ENCODE results near the gene CARD11. TPM values are rescaled to one million over a fixed set of nuclear protein-coding genes. Genes with fewer than 3 reads are reported as not detected.

The CARD11 gene
- total RNA-seq, 4 donors from 2014 or later: 0.24 to 0.38 (median 0.29) TPM; not detected in 1

GRCh38 chr7:3083350-3083749 lies 39.7 kb upstream of the CARD11 start:
- no peak for DNase-seq (ENCODE audit: low spot score in 2 of 2)
- 51% methylated on average over 4 of the region's 4 CpGs for WGBS
- H3K27ac ChIP-seq: no peak overlapping the region
- peaks cover 21% of the 10 kb centered on the region for H3K27me3 ChIP-seq
- H3K4me1 ChIP-seq: no peaks in the 10 kb centered on the region
- no peaks in the 10 kb centered on the region for H3K36me3 ChIP-seq
- no peak for TF ChIP-seq EP300 (IDR thresholded peaks at IDR 0.05)
- TF ChIP-seq POLR2AphosphoS5 (IDR thresholded peaks at IDR 0.05): no peak
- no peak for TF ChIP-seq CTCF (IDR thresholded peaks at IDR 0.05)
- no peak for TF ChIP-seq POLR2A (IDR thresholded peaks at IDR 0.05)
- no peak overlapping the region for H3K4me3 ChIP-seq
- no peaks in the 10 kb centered on the region for H3K9me3 ChIP-seq

GRCh38 chr7:3082831-3083230 lies 39.2 kb upstream of the CARD11 start:
- Histone ChIP-seq H3K9me3 (no peaks in the 10 kb centered on the region), H3K4me1 (no peaks in the 10 kb centered on the region), H3K4me3 (no peak overlapping the region), H3K27ac (no peak overlapping the region), H3K36me3 (no peaks in the 10 kb centered on the region), H3K27me3 (peaks cover 21% of the 10 kb centered on the region)
- DNase-seq (ENCODE audit: low spot score in 2 of 2): no peak
- 76% methylated on average over 9 of the region's 9 CpGs for WGBS
- TF ChIP-seq POLR2AphosphoS5 (IDR thresholded peaks at IDR 0.05) (no peak), EP300 (IDR thresholded peaks at IDR 0.05) (no peak), POLR2A (IDR thresholded peaks at IDR 0.05) (no peak), CTCF (IDR thresholded peaks at IDR 0.05) (no peak)

DNA sequence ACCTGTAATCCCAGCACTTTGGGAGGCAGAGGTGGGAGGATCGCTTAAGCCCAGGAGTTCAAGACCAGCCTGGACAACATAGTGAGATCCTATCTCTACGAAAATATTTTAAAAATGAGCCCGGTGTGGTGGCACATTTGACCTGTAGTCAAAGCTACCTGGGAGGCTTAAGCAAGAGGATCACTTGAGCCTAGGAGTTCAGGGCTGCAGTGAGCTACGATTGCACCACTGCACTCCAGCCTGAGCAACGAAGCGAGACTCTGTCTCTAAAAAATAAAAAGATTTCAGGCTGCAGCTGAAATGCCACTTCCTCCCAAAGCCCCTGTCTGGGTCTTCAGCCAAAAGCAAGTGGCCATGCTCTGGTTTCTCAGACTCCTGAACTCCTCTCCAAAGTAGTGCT lies 38.7 kb upstream of the CARD11 start:
- no peak overlapping the region for H3K27ac ChIP-seq
- H3K4me3 ChIP-seq: no peak overlapping the region
- peaks cover 21% of the 10 kb centered on the region for H3K27me3 ChIP-seq
- no peaks in the 10 kb centered on the region for H3K36me3 ChIP-seq
- 78% methylated on average over 6 of the region's 6 CpGs for WGBS
- H3K9me3 ChIP-seq: no peaks in the 10 kb centered on the region
- TF ChIP-seq POLR2A (IDR thresholded peaks at IDR 0.05) (no peak), CTCF (IDR thresholded peaks at IDR 0.05) (no peak), EP300 (IDR thresholded peaks at IDR 0.05) (no peak), POLR2AphosphoS5 (IDR thresholded peaks at IDR 0.05) (no peak)
- H3K4me1 ChIP-seq: no peaks in the 10 kb centered on the region
- no peak for DNase-seq (ENCODE audit: low spot score in 2 of 2)

DNA sequence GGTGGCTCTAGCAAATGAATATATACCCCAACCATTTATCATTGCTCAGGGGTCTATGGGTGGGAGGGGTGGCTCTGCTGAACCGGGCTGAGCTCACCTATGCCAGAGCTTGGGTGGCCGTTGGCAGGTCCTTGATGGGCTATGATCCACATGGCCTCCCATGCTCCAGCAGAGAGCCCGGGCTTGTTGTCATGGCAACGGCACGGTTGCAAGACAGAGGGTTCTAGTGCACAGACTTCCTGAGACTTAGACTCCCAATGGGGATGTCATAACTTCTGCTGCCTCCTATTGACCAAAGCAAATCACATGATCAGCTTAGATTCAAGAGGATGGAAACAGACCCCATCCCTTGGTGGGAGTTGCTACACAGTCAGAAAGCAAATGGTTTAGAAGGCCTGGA lies 36.4 kb upstream of the CARD11 start:
- H3K27me3 ChIP-seq: peaks cover 8% of the 10 kb centered on the region
- H3K4me1 ChIP-seq: no peaks in the 10 kb centered on the region
- no peak for DNase-seq (ENCODE audit: low spot score in 2 of 2)
- no peak overlapping the region for H3K4me3 ChIP-seq
- no peaks in the 10 kb centered on the region for H3K36me3 ChIP-seq
- no peak overlapping the region for H3K27ac ChIP-seq
- H3K9me3 ChIP-seq: peaks cover 5% of the 10 kb centered on the region
- WGBS: 76% methylated on average over 5 of the region's 5 CpGs
- no peak for TF ChIP-seq POLR2A (IDR thresholded peaks at IDR 0.05)
- TF ChIP-seq EP300 (IDR thresholded peaks at IDR 0.05): no peak
- no peak for TF ChIP-seq POLR2AphosphoS5 (IDR thresholded peaks at IDR 0.05)
- no peak for TF ChIP-seq CTCF (IDR thresholded peaks at IDR 0.05)

GRCh38 chr7:3078514-3078913 lies 34.8 kb upstream of the CARD11 start:
- peaks cover 6% of the 10 kb centered on the region for H3K27me3 ChIP-seq
- DNase-seq (ENCODE audit: low spot score in 2 of 2): no peak
- 68% methylated on average over 7 of the region's 7 CpGs for WGBS
- H3K4me1 ChIP-seq: no peaks in the 10 kb centered on the region
- no peak for TF ChIP-seq POLR2AphosphoS5 (IDR thresholded peaks at IDR 0.05)
- TF ChIP-seq EP300 (IDR thresholded peaks at IDR 0.05): no peak
- TF ChIP-seq CTCF (IDR thresholded peaks at IDR 0.05): no peak
- no peak for TF ChIP-seq POLR2A (IDR thresholded peaks at IDR 0.05)
- H3K4me3 ChIP-seq: no peak overlapping the region
- no peaks in the 10 kb centered on the region for H3K36me3 ChIP-seq
- H3K27ac ChIP-seq: no peak overlapping the region
- peaks cover 5% of the 10 kb centered on the region for H3K9me3 ChIP-seq

Data from suprapubic skin (tissue), 4 donors.